HepG2 (cell line): ENCODE measurements around the gene KRT40. TPM values are rescaled to one million over a fixed set of nuclear protein-coding genes. Genes with fewer than 3 reads are reported as not detected.

Source experiments
- CAMTA2 ChIP-seq: sonication (generic); formaldehyde crosslinking; IDR thresholded peaks from 2 replicates; pipeline ENCODE4 v1.4.0; 2020; ENCODE audit warnings: mild to moderate bottlenecking, missing genetic modification reagents, borderline replicate concordance
- CBFB ChIP-seq: sonication (generic); formaldehyde crosslinking; IDR thresholded peaks from 2 replicates; pipeline ENCODE4 v1.4.0; 2020; ENCODE audit warnings: missing genetic modification reagents
- FOXA1 ChIP-seq, 2 experiments: fragments of 450-650 bp in 1 of 2; sonication (generic) in 1 of 2; formaldehyde crosslinking in 1 of 2; IDR thresholded peaks; 2 replicates each; pipeline versions ENCODE4 v1.4.0 to v1.6.1; 2016 to 2020; ENCODE audit warnings: missing genetic modification reagents in 1 of 2
- FOXO4 ChIP-seq: sonication (generic); formaldehyde crosslinking; conservative IDR thresholded peaks from 2 replicates; pipeline ENCODE4 v1.8.1; 2023; ENCODE audit warnings: missing genetic modification reagents
- GATAD1 ChIP-seq: IDR thresholded peaks from 2 replicates; pipeline ENCODE4 v1.6.1; 2016; ENCODE audit warnings: missing genetic modification reagents, missing compliant biosample characterization
- IKZF5 ChIP-seq: IDR thresholded peaks from 2 replicates; pipeline ENCODE4 v1.6.1; 2018; ENCODE audit warnings: missing genetic modification reagents, mild to moderate bottlenecking, missing compliant biosample characterization
- MAZ ChIP-seq, 2 experiments: sonication (generic) in 1 of 2; formaldehyde crosslinking in 1 of 2; IDR thresholded peaks; 2 replicates each; pipeline versions ENCODE4 v1.5.0 to v1.6.1; 2012 to 2020; ENCODE audit warnings: low read depth in 2 of 2, mild to moderate bottlenecking in 2 of 2, borderline replicate concordance in 1 of 2, improper control_type of control experiment in 1 of 2, low read length in 1 of 2, missing genetic modification reagents in 1 of 2, moderate library complexity in 1 of 2
- MIER2 ChIP-seq: IDR thresholded peaks from 2 replicates; pipeline ENCODE4 v1.6.1; 2016; ENCODE audit warnings: missing biosample characterization, missing genetic modification reagents
- NFIC ChIP-seq: IDR thresholded peaks from 2 replicates; pipeline ENCODE4 v1.6.1; 2012; ENCODE audit warnings: mild to moderate bottlenecking, low read length, inconsistent platforms
- NKX3-1 ChIP-seq: sonication (generic); formaldehyde crosslinking; IDR thresholded peaks from 2 replicates; pipeline ENCODE4 v1.5.0; 2020; ENCODE audit warnings: missing genetic modification reagents
- POLR2A ChIP-seq, 2 experiments: IDR thresholded peaks; 2 replicates each; pipeline ENCODE4 v1.6.1; 2011; ENCODE audit warnings: low read depth in 2 of 2, low read length in 2 of 2, mild to moderate bottlenecking in 1 of 2, moderate library complexity in 1 of 2; ENCODE audit not compliant: insufficient read depth in 1 of 2
- SIX1 ChIP-seq: sonication (generic); formaldehyde crosslinking; IDR thresholded peaks from 2 replicates; pipeline ENCODE4 v1.4.0; 2020; ENCODE audit warnings: missing genetic modification reagents, borderline replicate concordance
- SMC3 ChIP-seq: IDR thresholded peaks from 2 replicates; pipeline ENCODE4 v1.6.1; 2011; ENCODE audit warnings: low read length, improper control_type of control experiment
- SNAI1 ChIP-seq: sonication (generic); formaldehyde crosslinking; IDR thresholded peaks from 2 replicates; pipeline ENCODE4 v1.5.0; 2020; ENCODE audit warnings: mild to moderate bottlenecking, missing genetic modification reagents, borderline replicate concordance
- THAP11 ChIP-seq: IDR thresholded peaks from 2 replicates; pipeline ENCODE4 v1.6.1; 2016; ENCODE audit warnings: missing biosample characterization, missing genetic modification reagents
- ZBTB3 ChIP-seq: sonication (generic); formaldehyde crosslinking; IDR thresholded peaks from 2 replicates; pipeline ENCODE4 v1.4.0; 2020; ENCODE audit warnings: low read depth, mild to moderate bottlenecking, moderate library complexity, missing genetic modification reagents, borderline replicate concordance
- ZFY ChIP-seq: sonication (generic); formaldehyde crosslinking; IDR thresholded peaks from 2 replicates; pipeline ENCODE4 v1.4.0; 2020; ENCODE audit warnings: missing genetic modification reagents
- ZGPAT ChIP-seq: IDR thresholded peaks from 2 replicates; pipeline ENCODE4 v1.6.1; 2016; ENCODE audit warnings: mild to moderate bottlenecking
- ZNF264 ChIP-seq: sonication (generic); formaldehyde crosslinking; IDR thresholded peaks from 2 replicates; pipeline ENCODE4 v1.4.0; 2020; ENCODE audit warnings: missing genetic modification reagents
- ZNF501 ChIP-seq: sonication (generic); formaldehyde crosslinking; IDR thresholded peaks from 2 replicates; pipeline ENCODE4 v1.5.1; 2020; ENCODE audit warnings: mild to moderate bottlenecking, moderate library complexity, missing genetic modification reagents
- ZNF577 ChIP-seq: sonication (generic); formaldehyde crosslinking; IDR thresholded peaks from 2 replicates; pipeline ENCODE4 v1.4.0; 2020; ENCODE audit warnings: mild to moderate bottlenecking, low read depth, missing genetic modification reagents, borderline replicate concordance
- ZNF672 ChIP-seq: sonication (generic); formaldehyde crosslinking; IDR thresholded peaks from 2 replicates; pipeline ENCODE4 v1.8.1; 2022; ENCODE audit warnings: missing genetic modification reagents
- ZNF800 ChIP-seq: sonication (generic); formaldehyde crosslinking; IDR thresholded peaks from 2 replicates; pipeline ENCODE4 v1.4.0; 2020; ENCODE audit warnings: missing genetic modification reagents
- ZNF891 ChIP-seq: sonication (generic); formaldehyde crosslinking; IDR thresholded peaks from 2 replicates; pipeline ENCODE4 v1.5.0; 2020; ENCODE audit warnings: mild to moderate bottlenecking, missing genetic modification reagents
- polyA plus RNA-seq, 8 experiments: library from polyadenylated mRNA; depleted of rRNA in 3 of 8; stranded (reverse) in 7 of 8; unstranded in 1 of 8; fragments of >200 nt; fragmentation: Illumina TruSeq in 4 of 8; extraction: Trizol in 4 of 8; gene quantifications; 2 replicates each; pipeline versions ENCODE4 v1.2.1 to v1.2.3, GENCODE V29; 2011 to 2016; ENCODE audit warnings: low read depth in 4 of 8, missing spikeins in 1 of 8, mixed read lengths in 1 of 8; ENCODE audit not compliant: insufficient read depth in 1 of 8
- total RNA-seq, 5 experiments: library from RNA; depleted of rRNA; stranded (reverse); fragments of >200 nt; fragmentation: Illumina TruSeq; extraction: Trizol; gene quantifications; 2 replicates each; pipeline ENCODE4 v1.2.3, GENCODE V29; 2016; ENCODE audit warnings: low read depth in 1 of 5

KRT40 gene
- total and polyA plus RNA-seq, 2 of the 13 experiments (the other 11 are each of a cell fraction or from before 2014, with no cell fraction given) = not detected

GRCh38 chr17:40956401-40957254 is 27.5 kb downstream of the KRT40 start (continued):
- TF ChIP-seq FOXO4 (CRISPR knock-in tag) = no peak
- TF ChIP-seq CAMTA2 (CRISPR knock-in tag) = no peak
- TF ChIP-seq CBFB (CRISPR knock-in tag) = peak; percentile 100
- peak; percentile 99 for TF ChIP-seq NFIC
- no peak for TF ChIP-seq ZNF891 (CRISPR knock-in tag)
- TF ChIP-seq ZNF501 = no peak
- peak; percentile 79; the same call in 1 of the 2 replicates for TF ChIP-seq GATAD1 (CRISPR knock-in tag)
- TF ChIP-seq SNAI1 (CRISPR knock-in tag) = no peak
- TF ChIP-seq NKX3-1 (CRISPR knock-in tag) = peak; percentile 84; the same call in 1 of the 2 replicates
- TF ChIP-seq IKZF5 (CRISPR knock-in tag) = peak; percentile 99
- TF ChIP-seq MAZ (IDR thresholded peaks at IDR 0.05; ENCODE audit: borderline replicate concordance, low read depth, low read length) = 0 out of 2 replicates have a peak, but pooled peaks have one; percentile 21
- no peak for TF ChIP-seq MAZ (CRISPR knock-in tag; IDR thresholded peaks at IDR 0.05; ENCODE audit: low read depth)
- TF ChIP-seq THAP11 (CRISPR knock-in tag) = peak; percentile 89
- TF ChIP-seq SIX1 (CRISPR knock-in tag) = peak; percentile 99
- no peak for TF ChIP-seq ZBTB3 (CRISPR knock-in tag)
- peak; percentile 78 for TF ChIP-seq ZNF264
- TF ChIP-seq ZNF800 (CRISPR knock-in tag) = peak; percentile 50; the same call in 1 of the 2 replicates
- peak; percentile 69 for TF ChIP-seq SMC3
- TF ChIP-seq ZNF672 (CRISPR knock-in tag) = no peak
- peak in 1 of 2 experiments; percentile 48; a peak in 1 of 4 replicates for TF ChIP-seq POLR2A (IDR thresholded peaks at IDR 0.05; ENCODE audit: insufficient read depth in 1 of 2, low read depth in 2 of 2, low read length in 2 of 2)
- peak; percentile 32; the same call in 1 of the 2 replicates for TF ChIP-seq ZFY (CRISPR knock-in tag)
- TF ChIP-seq MIER2 = peak; percentile 86
- TF ChIP-seq ZGPAT (CRISPR knock-in tag) = peak; percentile 99
- no peak for TF ChIP-seq ZNF577
- TF ChIP-seq FOXA1 (IDR thresholded peaks at IDR 0.05) = peak; percentile 87
- peak; percentile 99 for TF ChIP-seq FOXA1 (CRISPR knock-in tag; IDR thresholded peaks at IDR 0.05)
